HepG2 (cell line): Measurements from ENCODE around the gene PLSCR5. TPM values are rescaled to one million over a fixed set of nuclear protein-coding genes. Genes with fewer than 3 reads are reported as not detected.

Source experiments
- AHR ChIP-seq: IDR thresholded peaks from 2 replicates; pipeline ENCODE4 v1.6.1; 2018; ENCODE audit warnings: missing genetic modification reagents, missing compliant biosample characterization
- FIP1L1 ChIP-seq: fragments of 200-400 bp; formaldehyde crosslinking; IDR thresholded peaks from 2 replicates; pipeline ENCODE4 v1.6.1; 2018; ENCODE audit warnings: low read depth, mild to moderate bottlenecking, low read length, moderate library complexity, borderline replicate concordance; ENCODE audit not compliant: insufficient read depth
- GABPA ChIP-seq, 2 experiments: IDR thresholded peaks; 2 replicates each; pipeline ENCODE4 v1.6.1; 2011 to 2016; ENCODE audit warnings: low read depth in 2 of 2, low read length in 1 of 2, missing biosample characterization in 1 of 2, missing genetic modification characterization in 1 of 2
- GTF3A ChIP-seq: sonication (generic); formaldehyde crosslinking; conservative IDR thresholded peaks from 2 replicates; pipeline ENCODE4 v1.4.0; 2020; ENCODE audit warnings: mild to moderate bottlenecking, missing genetic modification reagents
- NFIB ChIP-seq: sonication (generic); formaldehyde crosslinking; IDR thresholded peaks from 2 replicates; pipeline ENCODE4 v1.9.0; 2021; ENCODE audit warnings: missing genetic modification reagents, mild to moderate bottlenecking, borderline replicate concordance
- TCF7L2 ChIP-seq: IDR thresholded peaks from 2 replicates; pipeline ENCODE4 v1.6.1; 2011; ENCODE audit warnings: mild to moderate bottlenecking, low read depth, low read length, moderate library complexity
- ZEB1 ChIP-seq: IDR thresholded peaks from 2 replicates; pipeline ENCODE4 v1.6.1; 2012; ENCODE audit warnings: mild to moderate bottlenecking, low read depth, inconsistent platforms; ENCODE audit not compliant: insufficient replicate concordance
- ZNF839 ChIP-seq: sonication (generic); formaldehyde crosslinking; IDR thresholded peaks from 2 replicates; pipeline ENCODE4 v1.4.0; 2020; ENCODE audit warnings: missing genetic modification reagents, mild to moderate bottlenecking, borderline replicate concordance
- polyA plus RNA-seq, 8 experiments: library from polyadenylated mRNA; depleted of rRNA in 3 of 8; stranded (reverse) in 7 of 8; unstranded in 1 of 8; fragments of >200 nt; fragmentation: Illumina TruSeq in 4 of 8; extraction: Trizol in 4 of 8; gene quantifications; 2 replicates each; pipeline versions ENCODE4 v1.2.1 to v1.2.3, GENCODE V29; 2011 to 2016; ENCODE audit warnings: low read depth in 4 of 8, missing spikeins in 1 of 8, mixed read lengths in 1 of 8; ENCODE audit not compliant: insufficient read depth in 1 of 8
- total RNA-seq, 5 experiments: library from RNA; depleted of rRNA; stranded (reverse); fragments of >200 nt; fragmentation: Illumina TruSeq; extraction: Trizol; gene quantifications; 2 replicates each; pipeline ENCODE4 v1.2.3, GENCODE V29; 2016; ENCODE audit warnings: low read depth in 1 of 5
- TF ChIP-seq, protein P1 (sequence below): sonication (generic); formaldehyde crosslinking; IDR thresholded peaks from 2 replicates; pipeline ENCODE4 v1.8.0; 2022; ENCODE audit warnings: mild to moderate bottlenecking, missing genetic modification reagents, borderline replicate concordance
- TF ChIP-seq, protein P2 (sequence below): IDR thresholded peaks from 2 replicates; pipeline ENCODE4 v1.4.0; 2020; ENCODE audit warnings: mild to moderate bottlenecking, missing genetic modification reagents
- TF ChIP-seq, protein P3 (sequence below): sonication (generic); formaldehyde crosslinking; IDR thresholded peaks from 2 replicates; pipeline ENCODE4 v1.5.0; 2020; ENCODE audit warnings: mild to moderate bottlenecking, missing genetic modification reagents
- TF ChIP-seq, protein P4 (sequence below): sonication (generic); formaldehyde crosslinking; IDR thresholded peaks from 2 replicates; pipeline ENCODE4 v1.4.0; 2020; ENCODE audit warnings: missing genetic modification reagents
- TF ChIP-seq, protein P5 (sequence below): sonication (generic); formaldehyde crosslinking; IDR thresholded peaks from 2 replicates; pipeline ENCODE4 v1.9.0; 2021; ENCODE audit warnings: missing genetic modification reagents, borderline replicate concordance
- TF ChIP-seq, protein P6 (sequence below): IDR thresholded peaks from 2 replicates; pipeline ENCODE4 v1.6.1; 2016; ENCODE audit warnings: mild to moderate bottlenecking, missing biosample characterization, missing genetic modification reagents

The PLSCR5 gene
- total and polyA plus RNA-seq, 2 of the 13 experiments (the other 11 are each of a cell fraction or from before 2014, with no cell fraction given) = 0.50 TPM; not detected in 1

DNA sequence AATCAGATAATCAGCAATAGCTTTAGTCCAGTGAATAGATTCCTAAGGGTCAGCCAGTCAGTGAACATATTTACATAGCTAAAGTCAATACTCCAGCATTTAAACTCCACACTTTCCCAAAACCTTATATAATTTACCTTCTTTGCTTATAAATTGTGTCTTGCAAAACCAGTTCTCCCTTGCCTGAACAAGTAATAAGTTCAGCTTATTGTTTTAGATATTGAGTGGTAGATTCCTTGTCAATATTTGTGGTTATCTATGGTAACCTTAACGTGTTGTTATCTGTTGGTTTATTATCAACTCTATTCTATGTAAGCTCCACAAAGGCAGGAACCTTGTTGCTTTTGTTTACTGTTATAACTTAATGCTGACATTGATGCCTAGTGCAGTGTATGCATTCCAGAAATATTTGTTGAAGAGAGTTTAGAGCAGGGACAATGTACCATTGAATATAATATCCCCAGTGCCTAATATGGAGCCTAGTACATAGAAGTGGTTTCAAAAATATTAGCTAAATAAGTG is 24.0 kb downstream of the PLSCR5 start (continued):
- TF ChIP-seq, protein P1, sequence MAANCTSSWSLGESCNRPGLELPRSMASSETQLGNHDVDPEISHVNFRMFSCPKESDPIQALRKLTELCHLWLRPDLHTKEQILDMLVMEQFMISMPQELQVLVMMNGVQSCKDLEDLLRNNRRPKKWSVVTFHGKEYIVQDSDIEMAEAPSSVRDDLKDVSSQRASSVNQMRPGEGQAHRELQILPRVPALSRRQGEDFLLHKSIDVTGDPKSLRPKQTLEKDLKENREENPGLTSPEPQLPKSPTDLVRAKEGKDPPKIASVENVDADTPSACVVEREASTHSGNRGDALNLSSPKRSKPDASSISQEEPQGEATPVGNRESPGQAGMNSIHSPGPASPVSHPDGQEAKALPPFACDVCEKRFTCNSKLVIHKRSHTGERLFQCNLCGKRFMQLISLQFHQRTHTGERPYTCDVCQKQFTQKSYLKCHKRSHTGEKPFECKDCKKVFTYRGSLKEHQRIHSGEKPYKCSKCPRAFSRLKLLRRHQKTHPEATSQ (CRISPR knock-in tag) = peak; percentile 76; the same call in 1 of the 2 replicates
- no peak for TF ChIP-seq FIP1L1
- TF ChIP-seq, protein P2, sequence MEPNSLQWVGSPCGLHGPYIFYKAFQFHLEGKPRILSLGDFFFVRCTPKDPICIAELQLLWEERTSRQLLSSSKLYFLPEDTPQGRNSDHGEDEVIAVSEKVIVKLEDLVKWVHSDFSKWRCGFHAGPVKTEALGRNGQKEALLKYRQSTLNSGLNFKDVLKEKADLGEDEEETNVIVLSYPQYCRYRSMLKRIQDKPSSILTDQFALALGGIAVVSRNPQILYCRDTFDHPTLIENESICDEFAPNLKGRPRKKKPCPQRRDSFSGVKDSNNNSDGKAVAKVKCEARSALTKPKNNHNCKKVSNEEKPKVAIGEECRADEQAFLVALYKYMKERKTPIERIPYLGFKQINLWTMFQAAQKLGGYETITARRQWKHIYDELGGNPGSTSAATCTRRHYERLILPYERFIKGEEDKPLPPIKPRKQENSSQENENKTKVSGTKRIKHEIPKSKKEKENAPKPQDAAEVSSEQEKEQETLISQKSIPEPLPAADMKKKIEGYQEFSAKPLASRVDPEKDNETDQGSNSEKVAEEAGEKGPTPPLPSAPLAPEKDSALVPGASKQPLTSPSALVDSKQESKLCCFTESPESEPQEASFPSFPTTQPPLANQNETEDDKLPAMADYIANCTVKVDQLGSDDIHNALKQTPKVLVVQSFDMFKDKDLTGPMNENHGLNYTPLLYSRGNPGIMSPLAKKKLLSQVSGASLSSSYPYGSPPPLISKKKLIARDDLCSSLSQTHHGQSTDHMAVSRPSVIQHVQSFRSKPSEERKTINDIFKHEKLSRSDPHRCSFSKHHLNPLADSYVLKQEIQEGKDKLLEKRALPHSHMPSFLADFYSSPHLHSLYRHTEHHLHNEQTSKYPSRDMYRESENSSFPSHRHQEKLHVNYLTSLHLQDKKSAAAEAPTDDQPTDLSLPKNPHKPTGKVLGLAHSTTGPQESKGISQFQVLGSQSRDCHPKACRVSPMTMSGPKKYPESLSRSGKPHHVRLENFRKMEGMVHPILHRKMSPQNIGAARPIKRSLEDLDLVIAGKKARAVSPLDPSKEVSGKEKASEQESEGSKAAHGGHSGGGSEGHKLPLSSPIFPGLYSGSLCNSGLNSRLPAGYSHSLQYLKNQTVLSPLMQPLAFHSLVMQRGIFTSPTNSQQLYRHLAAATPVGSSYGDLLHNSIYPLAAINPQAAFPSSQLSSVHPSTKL = peak; percentile 97
- TF ChIP-seq GABPA (IDR thresholded peaks at IDR 0.05; ENCODE audit: low read depth, low read length) = no peak
- 0 out of 2 replicates have a peak, but pooled peaks have one; percentile 35 for TF ChIP-seq GABPA (CRISPR knock-in tag; IDR thresholded peaks at IDR 0.05; ENCODE audit: low read depth)
- TF ChIP-seq, protein P3, sequence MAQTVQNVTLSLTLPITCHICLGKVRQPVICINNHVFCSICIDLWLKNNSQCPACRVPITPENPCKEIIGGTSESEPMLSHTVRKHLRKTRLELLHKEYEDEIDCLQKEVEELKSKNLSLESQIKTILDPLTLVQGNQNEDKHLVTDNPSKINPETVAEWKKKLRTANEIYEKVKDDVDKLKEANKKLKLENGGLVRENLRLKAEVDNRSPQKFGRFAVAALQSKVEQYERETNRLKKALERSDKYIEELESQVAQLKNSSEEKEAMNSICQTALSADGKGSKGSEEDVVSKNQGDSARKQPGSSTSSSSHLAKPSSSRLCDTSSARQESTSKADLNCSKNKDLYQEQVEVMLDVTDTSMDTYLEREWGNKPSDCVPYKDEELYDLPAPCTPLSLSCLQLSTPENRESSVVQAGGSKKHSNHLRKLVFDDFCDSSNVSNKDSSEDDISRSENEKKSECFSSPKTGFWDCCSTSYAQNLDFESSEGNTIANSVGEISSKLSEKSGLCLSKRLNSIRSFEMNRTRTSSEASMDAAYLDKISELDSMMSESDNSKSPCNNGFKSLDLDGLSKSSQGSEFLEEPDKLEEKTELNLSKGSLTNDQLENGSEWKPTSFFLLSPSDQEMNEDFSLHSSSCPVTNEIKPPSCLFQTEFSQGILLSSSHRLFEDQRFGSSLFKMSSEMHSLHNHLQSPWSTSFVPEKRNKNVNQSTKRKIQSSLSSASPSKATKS (CRISPR knock-in tag) = 0 out of 2 replicates have a peak, but pooled peaks have one; percentile 74
- TF ChIP-seq AHR (CRISPR knock-in tag) = no peak
- no peak for TF ChIP-seq ZNF839
- TF ChIP-seq TCF7L2 = no peak
- TF ChIP-seq ZEB1 = no peak
- TF ChIP-seq, protein P4, sequence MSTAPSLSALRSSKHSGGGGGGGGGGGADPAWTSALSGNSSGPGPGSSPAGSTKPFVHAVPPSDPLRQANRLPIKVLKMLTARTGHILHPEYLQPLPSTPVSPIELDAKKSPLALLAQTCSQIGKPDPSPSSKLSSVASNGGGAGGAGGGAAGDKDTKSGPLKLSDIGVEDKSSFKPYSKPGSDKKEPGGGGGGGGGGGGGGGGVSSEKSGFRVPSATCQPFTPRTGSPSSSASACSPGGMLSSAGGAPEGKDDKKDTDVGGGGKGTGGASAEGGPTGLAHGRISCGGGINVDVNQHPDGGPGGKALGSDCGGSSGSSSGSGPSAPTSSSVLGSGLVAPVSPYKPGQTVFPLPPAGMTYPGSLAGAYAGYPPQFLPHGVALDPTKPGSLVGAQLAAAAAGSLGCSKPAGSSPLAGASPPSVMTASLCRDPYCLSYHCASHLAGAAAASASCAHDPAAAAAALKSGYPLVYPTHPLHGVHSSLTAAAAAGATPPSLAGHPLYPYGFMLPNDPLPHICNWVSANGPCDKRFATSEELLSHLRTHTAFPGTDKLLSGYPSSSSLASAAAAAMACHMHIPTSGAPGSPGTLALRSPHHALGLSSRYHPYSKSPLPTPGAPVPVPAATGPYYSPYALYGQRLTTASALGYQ = peak; percentile 91
- TF ChIP-seq, protein P5, sequence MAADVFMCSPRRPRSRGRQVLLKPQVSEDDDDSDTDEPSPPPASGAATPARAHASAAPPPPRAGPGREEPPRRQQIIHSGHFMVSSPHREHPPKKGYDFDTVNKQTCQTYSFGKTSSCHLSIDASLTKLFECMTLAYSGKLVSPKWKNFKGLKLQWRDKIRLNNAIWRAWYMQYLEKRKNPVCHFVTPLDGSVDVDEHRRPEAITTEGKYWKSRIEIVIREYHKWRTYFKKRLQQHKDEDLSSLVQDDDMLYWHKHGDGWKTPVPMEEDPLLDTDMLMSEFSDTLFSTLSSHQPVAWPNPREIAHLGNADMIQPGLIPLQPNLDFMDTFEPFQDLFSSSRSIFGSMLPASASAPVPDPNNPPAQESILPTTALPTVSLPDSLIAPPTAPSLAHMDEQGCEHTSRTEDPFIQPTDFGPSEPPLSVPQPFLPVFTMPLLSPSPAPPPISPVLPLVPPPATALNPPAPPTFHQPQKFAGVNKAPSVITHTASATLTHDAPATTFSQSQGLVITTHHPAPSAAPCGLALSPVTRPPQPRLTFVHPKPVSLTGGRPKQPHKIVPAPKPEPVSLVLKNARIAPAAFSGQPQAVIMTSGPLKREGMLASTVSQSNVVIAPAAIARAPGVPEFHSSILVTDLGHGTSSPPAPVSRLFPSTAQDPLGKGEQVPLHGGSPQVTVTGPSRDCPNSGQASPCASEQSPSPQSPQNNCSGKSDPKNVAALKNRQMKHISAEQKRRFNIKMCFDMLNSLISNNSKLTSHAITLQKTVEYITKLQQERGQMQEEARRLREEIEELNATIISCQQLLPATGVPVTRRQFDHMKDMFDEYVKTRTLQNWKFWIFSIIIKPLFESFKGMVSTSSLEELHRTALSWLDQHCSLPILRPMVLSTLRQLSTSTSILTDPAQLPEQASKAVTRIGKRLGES (CRISPR knock-in tag) = no peak
- TF ChIP-seq GTF3A = no peak
- TF ChIP-seq, protein P6, sequence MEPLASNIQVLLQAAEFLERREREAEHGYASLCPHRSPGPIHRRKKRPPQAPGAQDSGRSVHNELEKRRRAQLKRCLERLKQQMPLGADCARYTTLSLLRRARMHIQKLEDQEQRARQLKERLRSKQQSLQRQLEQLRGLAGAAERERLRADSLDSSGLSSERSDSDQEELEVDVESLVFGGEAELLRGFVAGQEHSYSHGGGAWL (CRISPR knock-in tag) = no peak
- no peak for TF ChIP-seq NFIB
